HepG2 (cell line): ENCODE results near the gene RNASE7. TPM values are rescaled to one million over a fixed set of nuclear protein-coding genes. Genes with fewer than 3 reads are reported as not detected.

Experiments used
- ATAC-seq: fragments of 200-7000 bp; cut with Tn5 transposase; 3 replicates; pipeline ENCODE4 v1.9.1; 2020; ENCODE audit warnings: mild to moderate bottlenecking, moderate library complexity
- BruUV-seq: library from RNA; stranded (reverse); fragments of 400-500 nt; replicated peaks from 2 replicates; lab custom pipeline; 2021; lab: Mats Ljungman, UMichigan
- CTCF ChIA-PET: fragments of 300-600 bp; formaldehyde crosslinking; extraction: SDS; loops from one replicate; lab custom pipeline; 2021; ENCODE audit warnings: low total read pairs, inconsistent platforms, low intra/inter-chr PET ratio; lab: Yijun Ruan, JAX
- POLR2A ChIA-PET: fragments of 350-600 bp; sonication (Branson Sonifier 250); formaldehyde crosslinking; loops from one replicate; lab custom pipeline; 2020; ENCODE audit warnings: antibody characterized with exemption, inconsistent platforms; lab: Yijun Ruan, JAX
- DNase-seq: peaks from one replicate; pipeline ENCODE4 v3.0.0-alpha.2; 2015; ENCODE audit warnings: low spot score
- FAIRE-seq: peaks from 3 replicates; lab custom pipeline; 2011; peaks lifted over from hg19 to GRCh38; lab: Jason Lieb, UNC
- H2AFZ ChIP-seq: one replicate; pipeline ENCODE4 v1.6.1; 2011; ENCODE audit warnings: low read length, inconsistent platforms
- H3K27ac ChIP-seq: fragments of 300-600 bp; 3 replicates; pipeline ENCODE4 v1.8.0; 2011; ENCODE audit warnings: mixed run types, mild to moderate bottlenecking, mixed read lengths, low read length, inconsistent platforms; ENCODE audit not compliant: insufficient read depth; ENCODE audit errors: extremely low read length
- H3K27me3 ChIP-seq, 2 experiments: fragments of 200-600 bp in 1 of 2; 2 replicates in 1 of 2; 3 replicates in 1 of 2; pipeline versions ENCODE4 v1.6.0 to v1.8.0; 2011; ENCODE audit warnings: low read length in 2 of 2, mild to moderate bottlenecking in 2 of 2, moderate library complexity in 2 of 2, inconsistent platforms in 1 of 2; ENCODE audit not compliant: insufficient read depth in 2 of 2, control insufficient read depth in 1 of 2
- H3K36me3 ChIP-seq, 2 experiments: fragments of 200-600 bp in 1 of 2; replicated peaks in 1 of 2; 2 replicates in 1 of 2; 3 replicates in 1 of 2; pipeline versions ENCODE4 v1.5.1 to v1.8.0; 2011; ENCODE audit warnings: low read length in 2 of 2, inconsistent platforms in 1 of 2; ENCODE audit not compliant: insufficient read depth in 2 of 2, control insufficient read depth in 1 of 2
- H3K4me1 ChIP-seq: 2 replicates; pipeline ENCODE4 v1.5.1; 2012; ENCODE audit warnings: low read length, inconsistent platforms; ENCODE audit not compliant: insufficient read depth
- H3K4me2 ChIP-seq: 2 replicates; pipeline ENCODE4 v1.6.0; 2011; ENCODE audit warnings: low read depth, low read length, inconsistent platforms
- H3K4me3 ChIP-seq, 3 experiments: fragments of 200-600 bp in 1 of 3; sonication (generic), shearing (Covaris generic) in 1 of 3; replicated peaks in 1 of 3; 2 replicates each; pipeline ENCODE4 v1.5.1; 2011 to 2016; ENCODE audit warnings: low read length in 3 of 3, inconsistent platforms in 2 of 3, low read depth in 2 of 3, mild to moderate bottlenecking in 2 of 3, control low read depth in 1 of 3, mixed read lengths in 1 of 3; ENCODE audit not compliant: insufficient read depth in 1 of 3
- H3K79me2 ChIP-seq: one replicate; pipeline ENCODE4 v1.6.1; 2011; ENCODE audit warnings: low read length, inconsistent platforms; ENCODE audit not compliant: insufficient read depth
- H3K9ac ChIP-seq: 2 replicates; pipeline ENCODE4 v1.6.0; 2011; ENCODE audit warnings: mild to moderate bottlenecking, low read depth, low read length, inconsistent platforms; ENCODE audit not compliant: insufficient read depth
- H3K9me3 ChIP-seq: 2 replicates; pipeline ENCODE4 v1.5.1; 2012; ENCODE audit warnings: mild to moderate bottlenecking, low read length
- H4K20me1 ChIP-seq: 2 replicates; pipeline ENCODE4 v1.6.0; 2011; ENCODE audit warnings: inconsistent platforms, mild to moderate bottlenecking, low read length, moderate library complexity; ENCODE audit not compliant: insufficient read depth
- ELF4 ChIP-seq: sonication (generic); formaldehyde crosslinking; IDR thresholded peaks from 2 replicates; pipeline ENCODE4 v1.5.0; 2020; ENCODE audit warnings: missing genetic modification reagents, mild to moderate bottlenecking, moderate library complexity, borderline replicate concordance
- HDAC1 ChIP-seq: sonication (generic); formaldehyde crosslinking; IDR thresholded peaks from 2 replicates; pipeline ENCODE4 v1.5.1; 2020; ENCODE audit warnings: mild to moderate bottlenecking, missing genetic modification reagents
- NFIB ChIP-seq: sonication (generic); formaldehyde crosslinking; IDR thresholded peaks from 2 replicates; pipeline ENCODE4 v1.9.0; 2021; ENCODE audit warnings: missing genetic modification reagents, mild to moderate bottlenecking, borderline replicate concordance
- NKX3-1 ChIP-seq: sonication (generic); formaldehyde crosslinking; IDR thresholded peaks from 2 replicates; pipeline ENCODE4 v1.5.0; 2020; ENCODE audit warnings: missing genetic modification reagents
- REPIN1 ChIP-seq: sonication (generic); formaldehyde crosslinking; IDR thresholded peaks from 2 replicates; pipeline ENCODE4 v1.8.0; 2022; ENCODE audit warnings: missing genetic modification reagents, low read depth, mild to moderate bottlenecking, borderline replicate concordance
- ZNF775 ChIP-seq: sonication (generic); formaldehyde crosslinking; IDR thresholded peaks from 2 replicates; pipeline ENCODE4 v1.4.0; 2020; ENCODE audit warnings: missing genetic modification reagents, mild to moderate bottlenecking, moderate library complexity, borderline replicate concordance
- WGBS: methylation state at CpG from one replicate; pipeline ENCODE4 v1.1.6; 2017; ENCODE audit warnings: low lambda C conversion rate; 5-methylcytosine and 5-hydroxymethylcytosine counted together
- in situ Hi-C: cut with HindIII; loops from 2 replicates; pipeline ENCODE4 v1.10.0; 2017; ENCODE audit warnings: low pct_unique_long_range_greater_than_20kb; ENCODE audit not compliant: extremely low pct_ligation_motif_present
- intact Hi-C: fragments of 100-400 bp; cut with micrococcal nuclease; formaldehyde crosslinking; loops from one replicate; pipeline ENCODE4 v1.10.0; 2022; ENCODE audit not compliant: unreplicated experiment
- polyA plus RNA-seq, 8 experiments: library from polyadenylated mRNA; depleted of rRNA in 3 of 8; stranded (reverse) in 7 of 8; unstranded in 1 of 8; fragments of >200 nt; fragmentation: Illumina TruSeq in 4 of 8; extraction: Trizol in 4 of 8; gene quantifications; 2 replicates each; pipeline versions ENCODE4 v1.2.1 to v1.2.3, GENCODE V29; 2011 to 2016; ENCODE audit warnings: low read depth in 4 of 8, missing spikeins in 1 of 8, mixed read lengths in 1 of 8; ENCODE audit not compliant: insufficient read depth in 1 of 8
- total RNA-seq, 5 experiments: library from RNA; depleted of rRNA; stranded (reverse); fragments of >200 nt; fragmentation: Illumina TruSeq; extraction: Trizol; gene quantifications; 2 replicates each; pipeline ENCODE4 v1.2.3, GENCODE V29; 2016; ENCODE audit warnings: low read depth in 1 of 5
- TF ChIP-seq, protein P1 (sequence below): sonication (generic); formaldehyde crosslinking; IDR thresholded peaks from 2 replicates; pipeline ENCODE4 v1.5.1; 2020; ENCODE audit warnings: missing genetic modification reagents, mild to moderate bottlenecking, borderline replicate concordance
- TF ChIP-seq, protein P2 (sequence below): sonication (generic); formaldehyde crosslinking; IDR thresholded peaks from 2 replicates; pipeline ENCODE4 v1.5.1; 2020; ENCODE audit warnings: mild to moderate bottlenecking, missing genetic modification reagents, moderate library complexity

The RNASE7 gene
- total and polyA plus RNA-seq, 2 of the 13 experiments (the other 11 are each of a cell fraction or from before 2014, with no cell fraction given), result 0.04 TPM; not detected in 1

DNA sequence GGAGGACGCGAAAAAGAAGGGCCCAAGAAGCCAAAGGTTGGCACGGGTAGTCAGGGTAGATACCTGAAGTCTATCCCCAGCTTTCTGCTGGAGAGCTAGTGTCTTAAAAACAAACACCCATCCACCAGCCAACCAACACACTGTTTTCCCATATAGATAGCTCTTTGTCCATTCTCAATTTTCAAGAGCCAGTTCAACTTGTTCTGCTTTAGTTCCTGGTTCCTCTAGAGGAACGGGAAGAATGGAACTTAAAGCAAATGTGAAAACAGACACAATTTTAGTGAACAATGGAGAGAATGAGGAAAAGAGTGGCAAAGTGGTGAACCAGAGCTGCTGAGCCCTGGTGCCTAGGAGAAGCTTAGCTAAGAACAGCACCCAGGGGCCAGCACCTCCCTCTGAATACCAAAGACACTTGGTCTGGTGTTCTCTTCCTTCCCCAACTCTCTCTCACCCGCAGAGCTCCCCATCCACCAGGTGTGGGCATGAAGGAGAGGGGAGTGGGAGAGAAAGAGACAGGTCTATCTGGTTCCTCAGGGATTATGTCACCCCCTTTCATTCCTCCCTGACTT lies 21.1 kb upstream of the RNASE7 start:
- Histone ChIP-seq H4K20me1 (no peaks in the 10 kb centered on the region), H3K27ac (no peak overlapping the region), H2AFZ (no peak overlapping the region), H3K4me2 (no peak overlapping the region), H3K36me3 (peaks cover 35 to 51% of the 10 kb centered on the region in 2 experiments), H3K9me3 (no peaks in the 10 kb centered on the region), H3K27me3 (no peaks in the 10 kb centered on the region; a peak in 1 of 5 replicates), H3K4me3 (no peak overlapping the region), H3K79me2 (peaks cover 13% of the 10 kb centered on the region), H3K4me1 (peaks cover 41% of the 10 kb centered on the region), H3K9ac (no peak overlapping the region)
- WGBS, result 98% methylated on average over 5 of the region's 5 CpGs
- TF ChIP-seq ELF4 (CRISPR knock-in tag) (no peak), ZNF775 (CRISPR knock-in tag) (no peak), REPIN1 (CRISPR knock-in tag) (no peak), HDAC1 (CRISPR knock-in tag) (no peak), NFIB (CRISPR knock-in tag) (no peak)
- FAIRE-seq, result no peak
- BruUV-seq, result no TSS peak
- CTCF ChIA-PET, result no interaction called here
- no peak for DNase-seq
- POLR2A ChIA-PET, result interaction anchor here (0.8 to 1.5 kb wide), 3 partner anchors 18 to 76 kb away, joined by 3 read pairs; partner anchors contain the start of gene ARHGEF40
- intact Hi-C loops (no loop called here), in situ Hi-C loops (no loop called here)
- no peak for ATAC-seq

DNA sequence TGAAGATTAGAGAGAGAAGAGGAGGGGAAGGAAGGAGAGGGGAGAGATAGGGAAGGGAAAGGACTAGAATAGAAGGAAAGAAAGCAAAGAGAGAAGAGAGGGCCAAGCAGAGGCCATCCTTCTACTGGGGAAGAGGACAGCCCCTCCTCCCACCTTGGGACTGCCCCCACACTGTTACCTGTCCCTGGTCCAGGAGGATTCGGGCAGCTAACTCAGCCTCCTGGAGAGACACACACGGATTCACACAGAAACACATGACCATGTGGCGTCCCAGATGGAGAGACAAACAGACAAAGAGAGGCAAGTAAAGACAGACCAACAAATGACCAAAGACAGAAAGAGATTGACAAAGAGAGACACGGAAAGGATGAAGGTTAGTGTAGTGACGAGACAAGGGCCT lies 19.5 kb upstream of the RNASE7 start:
- ATAC-seq (no peak), FAIRE-seq (no peak), DNase-seq (no peak)
- ChIA-PET POLR2A (interaction anchor here (2.6 to 3.0 kb wide), 2 partner anchors 17 to 31 kb away, joined by 10 to 26 read pairs; no protein-coding TSS in a partner anchor), CTCF (interaction anchor here (1.4 kb wide), 1 partner anchor 18 kb away, joined by 3 read pairs; no protein-coding TSS in a partner anchor)
- Histone ChIP-seq H3K4me2 (peak overlapping the region; percentile 92), H3K9me3 (no peaks in the 10 kb centered on the region), H3K27me3 (no peaks in the 10 kb centered on the region; a peak in 1 of 5 replicates), H3K36me3 (peaks cover 32 to 41% of the 10 kb centered on the region in 2 experiments), H3K27ac (no peak overlapping the region), H2AFZ (no peak overlapping the region), H3K79me2 (peaks cover 13% of the 10 kb centered on the region), H3K4me1 (peaks cover 57% of the 10 kb centered on the region), H3K4me3 (no peak overlapping the region), H3K9ac (no peak overlapping the region), H4K20me1 (no peaks in the 10 kb centered on the region)
- BruUV-seq, result no TSS peak
- in situ Hi-C loops (no loop called here), intact Hi-C loops (no loop called here)
- WGBS, result 92% methylated on average over 5 of the region's 5 CpGs
- no peak for TF ChIP-seq NKX3-1 (CRISPR knock-in tag)
- TF ChIP-seq, protein P1, sequence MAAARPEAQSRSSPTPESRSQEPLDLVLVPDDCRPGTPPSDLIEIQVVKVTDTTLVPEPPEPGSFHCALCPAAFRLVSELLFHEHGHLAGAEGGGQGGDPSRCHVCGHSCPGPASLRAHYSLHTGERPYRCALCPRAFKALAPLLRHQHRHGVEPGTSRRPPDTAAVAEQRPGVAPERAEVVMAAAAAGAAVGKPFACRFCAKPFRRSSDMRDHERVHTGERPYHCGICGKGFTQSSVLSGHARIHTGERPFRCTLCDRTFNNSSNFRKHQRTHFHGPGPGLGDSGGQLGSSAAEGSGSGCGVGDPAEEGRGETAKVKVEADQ (CRISPR knock-in tag), result 0 out of 2 replicates have a peak, but pooled peaks have one; percentile 53
- TF ChIP-seq, protein P2, sequence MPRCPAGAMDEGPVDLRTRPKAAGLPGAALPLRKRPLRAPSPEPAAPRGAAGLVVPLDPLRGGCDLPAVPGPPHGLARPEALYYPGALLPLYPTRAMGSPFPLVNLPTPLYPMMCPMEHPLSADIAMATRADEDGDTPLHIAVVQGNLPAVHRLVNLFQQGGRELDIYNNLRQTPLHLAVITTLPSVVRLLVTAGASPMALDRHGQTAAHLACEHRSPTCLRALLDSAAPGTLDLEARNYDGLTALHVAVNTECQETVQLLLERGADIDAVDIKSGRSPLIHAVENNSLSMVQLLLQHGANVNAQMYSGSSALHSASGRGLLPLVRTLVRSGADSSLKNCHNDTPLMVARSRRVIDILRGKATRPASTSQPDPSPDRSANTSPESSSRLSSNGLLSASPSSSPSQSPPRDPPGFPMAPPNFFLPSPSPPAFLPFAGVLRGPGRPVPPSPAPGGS (CRISPR knock-in tag), result 0 out of 2 replicates have a peak, but pooled peaks have one; percentile 39
